Heart right ventricle (tissue), 16 donors: Measurements from ENCODE around the gene TMEM269. TPM values are rescaled to one million over a fixed set of nuclear protein-coding genes. Genes with fewer than 3 reads are reported as not detected.
"Not testable (repeated sequence)": the region's sequence is repeated elsewhere in the genome, so short reads cannot be mapped to it uniquely, and the experiment has no call there.

Experiments used
- ATAC-seq, 8 donors: fragments of 200-7000 bp; cut with Tn5 transposase; one replicate each; pipeline ENCODE4 v1.9.1; 2020; ENCODE audit warnings: mild to moderate bottlenecking in 8 of 8, moderate library complexity in 8 of 8, moderate number of reproducible peaks in 1 of 8
- DNase-seq, 2 donors: peaks; one replicate each; pipeline ENCODE4 v3.0.0-alpha.2; 2020
- H3K27ac ChIP-seq, 10 donors: fragments of 200-600 bp; sonication (generic) in 2 of 10; one replicate each; pipeline versions ENCODE4 v1.5.0 to v1.8.0; 2020 to 2022; ENCODE audit warnings: mild to moderate bottlenecking in 3 of 10
- H3K27me3 ChIP-seq, 7 donors: fragments of 200-600 bp; one replicate each; pipeline ENCODE4 v1.8.0; 2021 to 2022; ENCODE audit warnings: mild to moderate bottlenecking in 2 of 7
- H3K36me3 ChIP-seq, 9 donors: fragments of 200-600 bp; sonication (generic) in 1 of 9; one replicate each; pipeline versions ENCODE4 v1.5.0 to v1.8.0; 2020 to 2022; ENCODE audit warnings: mild to moderate bottlenecking in 2 of 9
- H3K4me1 ChIP-seq, 9 donors: fragments of 200-600 bp; sonication (generic) in 1 of 9; one replicate each; pipeline versions ENCODE4 v1.5.0 to v1.8.0; 2020 to 2022; ENCODE audit warnings: mild to moderate bottlenecking in 4 of 9
- H3K4me3 ChIP-seq, 10 donors: fragments of 200-600 bp; sonication (generic) in 2 of 10; one replicate each; pipeline versions ENCODE4 v1.5.0 to v1.8.0; 2020 to 2022; ENCODE audit warnings: mild to moderate bottlenecking in 7 of 10, moderate library complexity in 2 of 10
- H3K9me3 ChIP-seq, 11 donors: fragments of 200-600 bp in 10 of 11; sonication (generic) in 2 of 11; one replicate each; pipeline versions ENCODE4 v1.5.0 to v1.8.0; 2013 to 2022; ENCODE audit warnings: mild to moderate bottlenecking in 2 of 11, control low read depth in 1 of 11, moderate library complexity in 1 of 11
- WGBS, 2 donors: extraction: QIAGEN DNeasy Blood & Tissue Kit; methylation state at CpG; one replicate each; pipeline ENCODE4 v1.1.7; 2013; ENCODE audit warnings: inconsistent platforms in 1 of 2; 5-methylcytosine and 5-hydroxymethylcytosine counted together
- intact Hi-C, 10 donors: fragments of 100-400 bp; cut with DNase I; formaldehyde crosslinking; loops; one replicate each; pipeline versions ENCODE4 v1.11.1 to v1.14.2; 2022
- polyA plus RNA-seq, 2 donors: library from polyadenylated mRNA; stranded (reverse); fragments of 200-250 nt; gene quantifications; one replicate each; pipeline ENCODE4 v1.2.3, GENCODE V29; 2013
- total RNA-seq, 10 donors: library from RNA; stranded (reverse); fragmentation: NEBNext Ultra II Directional in 3 of 10; extraction: Animal tissue kit (Norgen Biotek cat#: 25700) in 3 of 10; gene quantifications; one replicate each; pipeline versions ENCODE4 v1.2.1 to v1.2.4, GENCODE V29; 2021 to 2023
- TF ChIP-seq, protein P1 (sequence below), 9 donors: fragments of 200-600 bp; sonication (generic) in 2 of 9; IDR thresholded peaks; one replicate each; pipeline versions ENCODE4 v1.5.0 to v1.8.0; 2021 to 2022; ENCODE audit warnings: antibody characterized with exemption in 9 of 9, mild to moderate bottlenecking in 5 of 9, moderate library complexity in 1 of 9
- donor health status: Arrhythmogenic right ventricular cardiomyopathy.
- donor health status: ischemic (EF 13 %, LVEDD 7.1; RV severe dilation, severe dysfunction).
- donor health status: healthy with polysubstance abuse.
- donor health status: DM: no; HTN: yes; CAD: no.
- donor health status: DM: no; HTN: no; CAD: no.
- donor health status: ischemic (EF 25% LVEDD 6.9; RV normal size, moderate dysfunction).
- donor health status: ischemic (EF 25% LVEDD 5.7; RV mildly dilated, moderate dysfunction).
- donor health status: healthy.
- donor health status: DM: yes; HTN: yes; CAD: no.
- donor health status: Ischemic cardiomyopathy.
- donor health status: ischemic (EF 35%, LVEDD 5.7; RV mildly dilated, moderate dysfunction).
- donor health status: nonischemic (EF 11% LVEDD 7.7; RV severe dilation, severe dysfunction).
- donor health status: DM: yes; HTN: yes; CAD: no.
- donor health status: PGD.
- donor health status: ischemic (EF 29% LVEDD 5.4; RV normal size, mild dysfunction).
- donor health status: nonischemic (EF 23%, LVEDD 6.1; RV moderate dilation, normal function).

The TMEM269 gene
- total and polyA plus RNA-seq, 12 donors: 0.01 to 0.09 (median 0.07) TPM; not detected in 9

DNA sequence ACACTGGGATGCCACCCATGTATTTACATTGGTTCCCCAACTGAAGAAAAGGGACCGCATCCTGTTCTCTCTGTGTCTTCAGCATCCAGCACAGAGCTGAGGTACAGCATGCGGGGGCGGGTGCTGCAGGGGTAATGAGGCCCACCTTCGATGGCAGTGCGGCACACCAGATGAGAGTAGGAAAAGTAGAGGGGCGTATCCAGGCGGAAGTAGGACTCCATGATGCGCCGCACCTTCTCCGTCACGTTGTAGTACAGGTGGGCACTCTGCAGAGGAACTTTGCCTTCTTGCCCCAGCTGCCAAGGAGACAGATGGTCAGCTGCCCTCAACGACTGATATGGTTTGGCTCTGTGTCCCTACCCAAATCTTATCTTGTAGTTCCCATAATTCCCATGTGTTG lies 34.8 kb upstream of the TMEM269 start:
- intact Hi-C loops: loop anchor here in 3 of 10 donors (10.0 kb wide), 3 partner anchors 405 to 595 kb away; partner anchors contain the start of genes FOXJ3 (in 1 of the 3) and GUCA2B (in 1 of the 3)
- Histone ChIP-seq H3K36me3 (peaks cover 6 to 89% (median 48%) of the 10 kb centered on the region in 9 donors), H3K9me3 (no peaks in the 10 kb centered on the region), H3K4me3 (no peak overlapping the region), H3K27me3 (no peaks in the 10 kb centered on the region), H3K4me1 (peaks cover 0 to 16% (median 0%) of the 10 kb centered on the region in 9 donors), H3K27ac (no peak overlapping the region)
- no peak for ATAC-seq
- 89 to 92% methylated on average over 12 of the region's 12 CpGs for WGBS, 2 donors
- DNase-seq: no peak
- TF ChIP-seq, protein P1, sequence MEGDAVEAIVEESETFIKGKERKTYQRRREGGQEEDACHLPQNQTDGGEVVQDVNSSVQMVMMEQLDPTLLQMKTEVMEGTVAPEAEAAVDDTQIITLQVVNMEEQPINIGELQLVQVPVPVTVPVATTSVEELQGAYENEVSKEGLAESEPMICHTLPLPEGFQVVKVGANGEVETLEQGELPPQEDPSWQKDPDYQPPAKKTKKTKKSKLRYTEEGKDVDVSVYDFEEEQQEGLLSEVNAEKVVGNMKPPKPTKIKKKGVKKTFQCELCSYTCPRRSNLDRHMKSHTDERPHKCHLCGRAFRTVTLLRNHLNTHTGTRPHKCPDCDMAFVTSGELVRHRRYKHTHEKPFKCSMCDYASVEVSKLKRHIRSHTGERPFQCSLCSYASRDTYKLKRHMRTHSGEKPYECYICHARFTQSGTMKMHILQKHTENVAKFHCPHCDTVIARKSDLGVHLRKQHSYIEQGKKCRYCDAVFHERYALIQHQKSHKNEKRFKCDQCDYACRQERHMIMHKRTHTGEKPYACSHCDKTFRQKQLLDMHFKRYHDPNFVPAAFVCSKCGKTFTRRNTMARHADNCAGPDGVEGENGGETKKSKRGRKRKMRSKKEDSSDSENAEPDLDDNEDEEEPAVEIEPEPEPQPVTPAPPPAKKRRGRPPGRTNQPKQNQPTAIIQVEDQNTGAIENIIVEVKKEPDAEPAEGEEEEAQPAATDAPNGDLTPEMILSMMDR (IDR thresholded peaks at IDR 0.05): no peak

DNA sequence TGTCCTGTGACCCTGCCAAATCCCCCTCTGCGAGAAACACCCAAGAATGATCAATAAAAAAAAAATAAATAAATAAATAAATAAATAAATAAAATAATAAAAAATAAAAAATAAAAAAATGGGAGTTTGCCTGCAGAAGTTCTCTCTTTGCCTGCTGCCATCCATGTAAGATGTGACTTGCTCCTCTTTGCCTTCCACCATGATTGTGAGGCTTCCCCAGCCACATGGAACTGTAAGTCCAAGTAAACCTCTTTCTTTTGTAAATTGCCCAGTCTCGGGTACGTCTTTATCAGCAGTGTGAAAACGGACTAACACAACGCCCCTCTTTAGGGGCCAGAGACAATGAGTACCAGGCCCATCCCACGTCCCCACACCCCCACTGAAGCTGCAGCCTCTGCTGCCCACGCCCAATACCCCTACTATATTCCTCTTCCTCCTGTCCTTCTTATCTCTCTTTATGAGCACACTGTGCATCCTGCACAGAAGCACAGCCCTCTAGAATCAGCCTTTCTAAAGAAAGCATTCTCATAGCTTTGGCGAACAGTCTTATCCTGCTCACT lies 33.2 kb upstream of the TMEM269 start:
- not testable (repeated sequence) for H3K9me3 ChIP-seq, H3K27me3 ChIP-seq, H3K4me3 ChIP-seq, ATAC-seq, DNase-seq, H3K27ac ChIP-seq
- intact Hi-C loops: loop anchor here in 3 of 10 donors (10.0 kb wide), 3 partner anchors 407 to 597 kb away; partner anchors contain the start of genes FOXJ3 (in 1 of the 3) and GUCA2B (in 1 of the 3)
- H3K4me1 ChIP-seq: peaks cover 0 to 16% (median 0%) of the 10 kb centered on the region in 9 donors
- H3K36me3 ChIP-seq: peaks cover 6 to 94% (median 57%) of the 10 kb centered on the region in 9 donors
- 89 to 94% methylated on average over 8 of the region's 8 CpGs for WGBS, 2 donors

DNA sequence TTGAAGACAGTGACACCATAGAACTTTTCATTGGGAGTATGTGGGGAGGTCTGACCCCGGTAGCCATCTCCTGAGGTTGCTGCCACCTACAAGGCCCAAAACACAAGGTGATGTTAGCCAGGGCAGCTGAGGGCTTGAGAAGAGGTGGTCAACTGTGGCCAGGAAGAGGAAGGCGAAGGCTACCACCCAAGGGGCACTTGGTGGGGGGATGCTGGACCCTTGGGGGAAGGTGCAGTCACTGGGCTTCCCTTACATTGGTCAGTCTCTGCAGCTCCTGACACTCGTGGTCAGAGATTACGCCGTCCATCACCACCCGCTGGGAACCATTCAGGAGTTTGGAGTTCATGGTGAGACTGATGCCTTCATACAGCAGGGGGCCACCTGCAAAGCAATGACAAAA lies 32.5 kb upstream of the TMEM269 start:
- Histone ChIP-seq H3K27ac (no peak overlapping the region), H3K9me3 (no peaks in the 10 kb centered on the region), H3K27me3 (no peaks in the 10 kb centered on the region), H3K4me1 (peaks cover 0 to 22% (median 0%) of the 10 kb centered on the region in 9 donors), H3K4me3 (no peak overlapping the region), H3K36me3 (peaks cover 6 to 94% (median 55%) of the 10 kb centered on the region in 9 donors)
- TF ChIP-seq, protein P1 (IDR thresholded peaks at IDR 0.05): no peak
- WGBS, 2 donors: 84 to 90% methylated on average over 6 of the region's 6 CpGs
- DNase-seq (no peak), ATAC-seq (no peak)
- intact Hi-C loops: loop anchor here in 3 of 10 donors (10.0 kb wide), 3 partner anchors 407 to 597 kb away; partner anchors contain the start of genes FOXJ3 (in 1 of the 3) and GUCA2B (in 1 of the 3)

DNA sequence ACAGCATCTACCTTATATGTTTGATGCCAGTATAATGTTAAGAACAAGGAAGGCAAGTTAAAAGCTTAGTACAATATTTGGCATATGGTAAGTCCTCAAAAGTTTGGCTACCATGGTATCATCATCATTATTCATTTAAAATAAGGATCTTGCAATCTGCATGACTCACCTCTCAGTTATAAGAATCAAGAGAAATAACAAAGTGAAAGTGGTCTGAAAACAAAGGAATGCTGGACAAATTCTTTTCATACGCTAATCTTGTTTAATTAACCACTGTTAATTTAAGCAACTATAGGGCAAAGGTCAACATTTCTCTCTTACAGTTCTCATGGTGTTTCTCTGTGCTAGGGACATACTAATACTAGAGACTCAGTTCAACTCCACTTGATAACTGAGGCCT lies 31.7 kb upstream of the TMEM269 start:
- DNase-seq (no peak), ATAC-seq (no peak)
- Histone ChIP-seq H3K9me3 (no peaks in the 10 kb centered on the region), H3K27me3 (no peaks in the 10 kb centered on the region), H3K4me3 (no peak overlapping the region), H3K36me3 (peaks cover 6 to 94% (median 62%) of the 10 kb centered on the region in 9 donors), H3K27ac (no peak overlapping the region), H3K4me1 (peaks cover 0 to 22% (median 0%) of the 10 kb centered on the region in 9 donors)
- intact Hi-C loops: loop anchor here in 3 of 10 donors (10.0 kb wide), 3 partner anchors 408 to 598 kb away; partner anchors contain the start of genes FOXJ3 (in 1 of the 3) and GUCA2B (in 1 of the 3)
- 78 to 85% methylated on average over 1 of the region's 1 CpG for WGBS, 2 donors
- TF ChIP-seq, protein P1 (IDR thresholded peaks at IDR 0.05): no peak
